HG02642 (cell line): ENCODE measurements around the gene ANKH.

Experiments used
- ATAC-seq: cut with Tn5 transposase; IDR thresholded peaks from one replicate; pipeline ENCODE4 v1.9.1; 2021; ENCODE audit warnings: mild to moderate bottlenecking; ENCODE audit not compliant: unreplicated experiment, poor library complexity

Gene ANKH

GRCh38 chr5:14705556-14705955 is 166.0 kb downstream of the ANKH start:
- no peak for ATAC-seq

GRCh38 chr5:14702238-14702839 is 169.2 kb downstream of the ANKH start:
- no peak for ATAC-seq

GRCh38 chr5:14701556-14701955 is 170.0 kb downstream of the ANKH start:
- ATAC-seq = no peak

GRCh38 chr5:14700478-14701436 is 170.8 kb downstream of the ANKH start:
- no peak for ATAC-seq

- ATAC-seq = no peak
These were observed 171.7 kb downstream of the ANKH start for GRCh38 chr5:14699807-14700400.

- no peak for ATAC-seq
These were observed 172.4 kb downstream of the ANKH start for GRCh38 chr5:14699159-14699558.

- ATAC-seq = no peak
These were observed 173.1 kb downstream of the ANKH start for GRCh38 chr5:14698495-14698894.

- no peak for ATAC-seq
These were observed 174.7 kb downstream of the ANKH start for GRCh38 chr5:14696851-14697250.

GRCh38 chr5:14696057-14696456 is 175.5 kb downstream of the ANKH start:
- no peak for ATAC-seq

- ATAC-seq = no peak
These were observed 176.4 kb downstream of the ANKH start for GRCh38 chr5:14695152-14695551.

- ATAC-seq = no peak
These were observed 178.5 kb downstream of the ANKH start for GRCh38 chr5:14693070-14693469.

- no peak for ATAC-seq
These were observed 184.4 kb downstream of the ANKH start for GRCh38 chr5:14687023-14687665.

GRCh38 chr5:14686517-14686916 is 185.1 kb downstream of the ANKH start:
- no peak for ATAC-seq

GRCh38 chr5:14685757-14686156 is 185.8 kb downstream of the ANKH start:
- ATAC-seq = peak; percentile 97

GRCh38 chr5:14684757-14685156 is 186.8 kb downstream of the ANKH start:
- no peak for ATAC-seq

GRCh38 chr5:14683906-14684455 is 187.6 kb downstream of the ANKH start:
- ATAC-seq = no peak

- no peak for ATAC-seq
These were observed 190.3 kb downstream of the ANKH start for GRCh38 chr5:14681236-14681752.

GRCh38 chr5:14679595-14679994 is 192.0 kb downstream of the ANKH start:
- ATAC-seq = no peak

GRCh38 chr5:14678773-14679334 is 192.7 kb downstream of the ANKH start:
- no peak for ATAC-seq

GRCh38 chr5:14676320-14676719 is 195.3 kb downstream of the ANKH start:
- peak; percentile 41 for ATAC-seq
